Right lobe of liver (tissue), 4 donors: Measurements from ENCODE around the gene COL23A1.

Experiments used
- CTCF ChIP-seq, 4 donors: fragments of 200-600 bp in 3 of 4; fragments of 450-650 bp in 1 of 4; IDR thresholded peaks; one replicate each; pipeline versions ENCODE4 v1.5.1 to v1.8.0; 2016 to 2022; ENCODE audit warnings: antibody characterized with exemption in 4 of 4, mild to moderate bottlenecking in 2 of 4
- POLR2A ChIP-seq: fragments of 450-650 bp; IDR thresholded peaks from one replicate; pipeline ENCODE4 v1.6.1; 2017; ENCODE audit warnings: antibody characterized with exemption, mild to moderate bottlenecking
- donor health status: DM: no; HTN: no; CAD: no.
- donor health status: DM: no; HTN: no; CAD: no.
- donor health status: DM: no; HTN: yes; CAD: no.

GRCh38 chr5:178417391-178417811 is 172.8 kb downstream of the COL23A1 start:
- TF ChIP-seq CTCF (IDR thresholded peaks at IDR 0.05) (no peak), POLR2A (no peak)
